Suppressor macrophage treated with lipopolysaccharide for 4 hours (primary cell): ENCODE measurements around the gene GALNT9.
"Not testable (repeated sequence)": the region's sequence is repeated elsewhere in the genome, so short reads cannot be mapped to it uniquely, and the experiment has no call there.

ENCODE experiments used
- DNase-seq: peaks from one replicate; pipeline ENCODE4 v3.0.0-alpha.2; 2020

Gene GALNT9

DNA sequence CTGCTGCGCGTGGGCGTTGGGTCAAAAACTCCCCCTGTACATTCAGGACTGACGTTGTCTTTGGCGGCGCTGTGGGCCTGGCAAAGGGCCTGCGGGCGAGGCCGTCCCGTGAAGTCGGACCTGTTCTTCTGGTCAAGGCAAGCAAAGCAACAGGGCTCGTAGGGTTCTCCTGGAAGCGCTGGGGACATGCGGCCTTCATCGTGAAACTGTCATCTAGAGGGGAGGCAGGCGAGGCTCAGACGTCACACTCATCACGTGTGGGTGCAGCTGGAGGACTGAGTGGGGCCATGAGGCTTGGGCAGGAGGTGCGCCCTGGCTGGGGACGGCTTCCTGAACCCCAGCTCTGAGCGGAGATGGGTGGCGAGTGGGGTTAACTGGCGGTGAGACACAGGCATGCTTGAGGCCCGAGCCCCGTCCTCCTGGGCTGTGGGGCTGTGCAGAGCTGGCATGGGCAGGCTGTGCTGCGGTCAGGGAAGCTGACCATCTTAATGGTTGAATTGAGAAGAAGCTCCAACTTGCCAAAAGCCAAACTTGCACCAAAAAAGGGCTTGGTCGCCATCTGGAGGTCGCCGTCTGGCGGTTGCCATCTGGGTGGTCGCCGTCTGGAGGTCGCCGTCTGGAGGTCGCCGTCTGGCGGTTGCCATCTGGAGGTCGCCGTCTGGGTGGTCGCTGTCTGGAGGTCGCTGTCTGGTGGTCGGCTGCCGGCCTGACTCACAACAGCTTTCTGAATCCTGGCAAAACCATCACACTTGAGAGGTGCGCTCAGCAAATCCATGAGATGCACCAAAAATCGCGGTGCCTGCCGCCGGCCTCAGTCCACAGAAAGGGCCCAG is 119.0 kb downstream of the GALNT9 start:
- no peak for DNase-seq

DNA sequence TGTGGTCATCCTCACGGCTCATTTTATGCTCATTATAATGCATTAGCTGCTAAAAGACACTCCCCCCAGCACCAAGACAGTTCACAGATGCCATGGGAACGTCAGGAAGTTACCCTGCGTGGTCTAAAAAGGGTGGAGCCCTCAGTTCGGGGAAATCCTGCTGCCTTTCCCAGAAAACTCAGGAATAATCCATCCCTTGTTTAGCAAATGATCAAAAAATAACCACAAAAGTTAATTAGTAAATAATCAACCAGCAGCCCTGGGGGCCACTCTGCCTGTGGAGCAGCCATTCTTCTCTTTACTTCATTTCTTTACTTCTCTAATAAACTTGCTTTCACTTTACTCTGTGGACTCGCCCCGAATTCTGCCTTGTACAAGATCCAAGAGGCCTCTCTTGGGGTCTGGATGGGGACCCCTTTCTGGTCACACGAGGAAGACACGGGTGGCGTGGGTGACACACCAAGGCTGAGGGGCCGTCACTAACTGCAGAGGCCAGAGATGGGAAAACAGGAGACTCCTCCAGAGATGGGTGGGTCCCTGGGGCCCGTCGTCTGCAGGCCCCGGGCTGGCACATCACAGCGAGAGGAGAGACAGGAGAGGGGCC is 119.7 kb downstream of the GALNT9 start:
- DNase-seq, result no peak

DNA sequence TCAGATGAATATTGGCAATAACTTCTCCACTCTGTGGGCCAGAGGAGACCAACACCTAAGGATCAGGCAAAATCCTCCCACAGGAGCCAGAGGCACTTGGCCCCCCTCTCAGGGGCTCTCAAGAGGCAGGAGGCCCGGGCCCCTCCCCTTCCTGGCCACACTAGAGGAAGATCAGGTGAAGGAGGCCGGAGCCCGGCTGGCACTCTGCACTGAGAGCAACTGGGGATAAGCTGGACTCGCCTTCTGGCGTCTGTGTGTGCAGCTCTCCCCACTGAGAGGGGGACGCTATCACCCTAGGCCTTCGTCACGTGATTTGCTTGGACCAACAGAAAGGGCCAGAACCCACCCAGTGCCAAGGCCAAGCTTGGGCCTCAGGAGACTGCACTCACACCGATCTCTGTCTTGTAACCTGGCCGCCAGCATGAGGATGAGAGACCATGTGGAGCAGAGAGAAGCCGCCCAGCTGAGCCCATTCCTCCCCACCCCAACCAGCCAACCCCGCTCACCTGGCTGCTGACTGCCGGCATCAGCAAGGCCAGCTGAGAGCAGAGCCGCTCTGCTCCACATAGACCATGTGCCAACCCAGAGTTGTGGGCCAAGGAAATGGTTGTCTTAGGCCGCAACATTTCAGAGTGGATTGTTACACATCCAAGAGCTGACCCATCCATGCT is 121.1 kb downstream of the GALNT9 start:
- no peak for DNase-seq

DNA sequence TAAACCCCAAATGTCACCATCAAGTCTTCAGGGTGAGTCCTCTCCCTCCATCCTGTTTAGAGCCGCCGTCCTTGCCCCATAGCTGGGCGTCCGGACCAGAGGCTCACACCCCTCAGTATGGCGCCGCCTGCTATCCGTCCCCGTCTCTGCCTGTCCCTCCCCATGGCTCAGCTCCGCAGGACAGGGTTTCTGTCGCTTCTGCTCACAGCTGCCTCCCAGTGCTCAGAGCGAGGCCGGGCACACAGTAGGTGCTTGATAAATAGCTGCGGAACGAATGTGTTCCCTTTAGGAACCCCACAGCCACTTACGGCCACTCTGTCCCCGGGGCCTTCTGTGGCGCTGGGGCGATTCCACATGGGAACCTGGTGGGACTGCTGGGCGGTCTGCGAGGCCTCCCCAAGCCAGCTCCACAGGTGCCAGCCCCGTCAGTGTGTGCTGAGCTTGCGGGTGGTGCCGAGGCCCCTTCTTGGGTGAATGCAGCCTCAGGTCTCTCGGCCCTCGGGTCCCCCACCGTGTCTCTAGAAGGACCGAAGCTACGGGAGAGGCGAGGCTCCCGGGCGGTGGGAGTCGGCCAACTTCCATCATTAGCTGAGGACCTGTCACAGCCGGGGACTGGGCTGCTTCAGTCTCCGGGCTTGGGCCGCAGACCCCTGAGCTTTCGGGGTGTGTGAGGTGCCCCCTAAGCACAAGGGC is 122.2 kb downstream of the GALNT9 start:
- no peak for DNase-seq

DNA sequence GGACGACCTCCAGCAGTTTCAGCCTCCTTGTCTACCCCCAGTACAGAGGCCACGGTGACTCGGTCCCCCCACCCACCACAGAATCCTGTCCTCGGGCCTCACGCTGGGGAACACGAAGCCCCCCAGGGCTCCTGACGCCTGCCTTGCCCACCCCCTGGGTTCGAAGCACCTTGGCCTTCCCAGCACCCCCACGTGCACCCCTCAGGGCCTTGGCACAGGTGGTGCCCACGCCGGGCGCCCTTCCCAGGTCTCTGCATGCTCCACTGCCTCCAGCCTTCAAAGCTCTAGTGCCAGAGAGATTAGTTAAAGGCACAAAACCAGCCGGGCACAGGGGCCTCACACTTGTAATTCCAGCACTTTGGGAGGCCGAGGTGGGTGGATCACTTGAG is 123.3 kb downstream of the GALNT9 start:
- DNase-seq, result no peak

DNA sequence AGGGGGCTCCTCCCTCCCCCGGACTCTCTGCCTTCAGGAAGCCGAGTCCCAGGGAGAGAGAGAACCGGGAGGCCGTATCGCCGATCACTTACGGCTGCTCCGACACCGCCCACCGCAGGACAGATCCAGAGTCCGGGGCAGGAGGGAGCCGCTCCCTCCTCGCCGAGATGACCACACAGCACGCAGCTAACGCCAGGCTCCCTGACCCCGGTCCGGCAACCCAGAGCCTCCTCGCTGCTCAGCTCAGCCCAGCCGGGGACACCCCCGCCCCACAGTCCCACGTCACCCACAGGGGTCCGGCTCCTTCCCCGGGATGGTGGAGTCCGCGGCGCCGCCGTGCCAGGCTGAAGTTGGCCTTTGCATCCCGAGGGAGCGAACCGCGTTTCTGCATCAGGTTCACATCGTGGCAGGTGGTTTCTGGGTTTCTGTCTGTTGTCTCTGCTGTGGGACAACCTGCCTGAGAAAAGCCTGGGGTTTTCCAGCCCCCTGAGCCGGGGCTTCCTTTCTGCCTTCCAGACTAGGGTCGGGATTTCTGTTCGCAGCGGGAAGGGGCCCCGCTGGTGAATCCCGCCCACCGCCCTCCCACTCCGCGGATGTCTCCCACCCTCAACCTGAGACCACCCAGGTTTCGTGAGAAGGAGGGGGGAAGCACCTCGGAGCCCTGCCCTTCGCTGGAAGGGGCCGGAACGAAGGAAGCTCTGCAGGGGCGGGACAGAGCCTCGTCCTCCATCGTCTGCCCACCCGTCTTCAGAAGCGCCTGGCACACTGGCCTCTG is 123.9 kb downstream of the GALNT9 start:
- DNase-seq, result no peak

DNA sequence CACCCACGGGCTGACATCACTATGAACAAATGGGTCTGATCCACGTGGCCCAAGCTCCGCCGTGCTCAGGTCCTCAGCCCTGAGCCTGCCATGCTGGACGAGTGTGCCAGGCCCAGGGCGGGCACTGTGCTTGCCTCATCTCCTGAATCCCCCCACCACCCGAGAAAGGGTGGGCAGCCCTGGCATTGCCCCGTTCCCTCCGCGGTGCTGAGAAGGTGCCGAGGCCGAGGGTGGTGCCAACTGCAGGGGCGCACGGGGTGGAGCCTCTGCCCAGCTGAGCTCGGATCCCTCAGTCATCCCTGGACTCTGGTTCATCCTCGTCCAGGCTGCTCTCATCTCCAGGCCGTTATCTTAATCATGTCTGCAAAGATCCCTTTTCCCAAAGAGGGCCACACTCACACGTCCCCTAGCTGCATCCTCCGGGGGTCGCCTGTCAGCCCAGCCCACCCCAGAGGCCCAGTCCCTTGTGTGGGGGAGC is 124.6 kb downstream of the GALNT9 start:
- no peak for DNase-seq

DNA sequence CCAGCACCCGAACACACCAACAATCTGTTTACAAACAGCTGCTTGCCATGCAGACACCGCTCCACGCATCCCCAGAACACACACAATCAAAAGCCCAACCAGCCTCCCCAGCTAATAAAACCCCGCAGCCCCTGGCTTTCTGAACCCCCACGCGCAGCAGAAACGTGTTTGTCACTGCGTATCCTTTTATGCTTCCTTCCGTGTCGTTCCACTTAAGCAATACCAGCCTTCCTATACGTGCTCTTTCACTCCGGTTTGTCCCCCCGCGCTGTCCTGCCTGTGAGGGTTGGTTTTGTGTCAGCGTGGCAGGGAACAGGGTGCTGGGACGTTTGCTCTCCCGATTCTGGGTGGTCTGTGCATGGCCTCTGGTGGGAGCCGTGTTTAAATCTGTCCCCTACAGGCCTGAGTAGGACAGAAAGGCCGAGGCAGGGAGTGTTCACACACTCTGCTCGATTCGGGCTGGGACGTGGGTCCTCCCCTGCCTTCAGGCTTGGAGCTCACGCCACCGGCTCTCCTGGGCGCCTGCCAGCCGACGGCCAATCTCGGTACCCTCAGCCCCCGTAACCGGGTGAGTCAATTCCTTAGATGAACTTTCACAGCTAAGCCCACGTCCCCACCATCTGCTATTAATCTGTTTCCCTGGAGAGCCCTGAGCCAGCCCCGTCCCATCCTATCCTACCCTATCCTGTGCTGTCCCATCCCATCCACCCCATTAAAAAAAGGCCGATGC is 125.2 kb downstream of the GALNT9 start:
- no peak for DNase-seq

DNA sequence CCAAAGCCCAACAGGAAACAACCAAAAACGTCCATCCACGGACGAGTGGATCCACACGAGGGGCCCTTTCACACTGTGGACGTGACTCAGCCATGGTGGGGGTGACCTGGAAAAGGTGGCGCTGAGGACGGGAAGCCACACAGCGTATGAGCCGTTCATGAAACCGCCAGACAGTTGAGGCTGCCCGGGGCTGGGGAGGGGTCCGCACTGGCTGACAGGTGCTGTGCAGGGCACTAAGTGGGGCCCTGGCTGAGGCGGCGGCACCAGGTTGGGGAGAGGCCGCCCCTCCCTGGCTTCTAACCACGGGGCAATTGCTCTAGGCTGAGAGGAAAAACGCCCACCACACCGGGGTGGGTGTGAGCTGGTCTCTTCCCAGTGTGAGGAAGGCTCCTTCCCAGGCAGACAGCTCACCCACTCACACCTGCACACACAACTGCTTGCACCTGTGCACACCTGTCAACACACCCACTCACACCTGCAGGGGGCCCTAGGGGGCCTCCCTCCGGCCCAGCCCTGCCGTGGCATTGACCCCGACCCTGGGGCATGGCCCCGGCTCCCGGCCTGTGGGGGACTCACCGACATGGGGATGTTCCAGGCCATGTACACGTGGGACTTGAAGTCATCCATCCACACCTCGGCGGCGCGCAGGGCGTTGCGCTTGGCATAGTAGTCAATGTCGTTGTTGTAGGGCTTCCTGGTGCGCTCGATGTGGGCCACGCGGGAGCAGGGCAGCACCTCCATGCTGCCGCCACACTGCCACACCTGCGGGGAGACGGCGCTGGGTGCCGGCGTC is 126.3 kb downstream of the GALNT9 start:
- no peak for DNase-seq

DNA sequence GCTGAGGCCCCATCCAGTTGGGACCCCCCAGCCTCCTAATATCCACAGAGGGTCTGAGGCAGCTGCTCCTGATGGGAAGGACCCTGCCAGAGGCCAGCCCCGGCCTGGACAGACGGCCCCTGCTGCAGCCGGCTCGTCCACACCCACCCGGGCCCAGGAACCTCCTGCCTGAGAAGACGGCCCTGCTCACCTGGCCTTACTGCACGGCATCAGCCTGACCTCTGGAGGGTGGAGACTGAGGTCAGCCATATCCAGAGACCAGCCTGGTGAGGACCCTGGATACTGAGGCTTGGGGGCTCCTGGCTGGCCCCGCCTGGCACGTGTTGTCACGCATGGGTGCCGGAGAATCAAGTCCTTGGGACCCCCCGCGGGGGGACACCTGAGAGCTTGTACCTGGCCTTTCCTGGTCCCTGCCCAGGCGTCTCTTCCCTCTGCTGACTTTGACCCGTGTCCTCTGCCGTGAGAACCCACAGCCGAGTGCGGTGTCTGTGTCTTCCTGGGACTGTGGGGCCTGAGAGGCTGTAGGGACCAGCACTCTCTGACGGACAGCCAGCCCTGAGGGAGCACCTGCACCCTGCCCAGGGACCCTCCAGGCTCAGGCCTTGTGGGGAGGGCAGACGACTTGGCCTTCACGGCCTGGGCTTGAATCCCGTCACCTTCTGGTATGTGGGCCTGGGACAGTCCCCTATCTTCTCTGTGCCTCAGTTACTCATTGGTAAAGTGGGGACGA is 127.8 kb downstream of the GALNT9 start:
- no peak for DNase-seq

DNA sequence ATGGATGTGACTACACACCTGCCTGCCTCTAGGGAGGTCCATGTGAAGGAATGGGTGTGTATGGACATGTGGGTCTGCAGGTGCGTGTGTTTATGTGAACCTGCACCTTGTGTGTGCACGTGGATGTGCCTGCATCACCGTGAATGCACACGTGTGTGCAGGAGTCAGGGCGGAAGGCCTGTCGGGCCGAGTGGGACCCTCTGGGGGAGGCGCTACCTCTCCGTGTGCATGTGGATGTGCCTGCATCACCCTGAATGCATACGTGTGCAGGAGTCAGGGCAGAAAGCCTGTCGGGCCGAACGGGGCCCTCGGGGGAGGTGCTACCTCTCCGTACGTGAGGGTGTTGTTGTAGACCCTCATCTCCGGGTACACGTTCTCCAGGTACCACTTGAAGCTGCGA is 128.6 kb downstream of the GALNT9 start:
- no peak for DNase-seq

DNA sequence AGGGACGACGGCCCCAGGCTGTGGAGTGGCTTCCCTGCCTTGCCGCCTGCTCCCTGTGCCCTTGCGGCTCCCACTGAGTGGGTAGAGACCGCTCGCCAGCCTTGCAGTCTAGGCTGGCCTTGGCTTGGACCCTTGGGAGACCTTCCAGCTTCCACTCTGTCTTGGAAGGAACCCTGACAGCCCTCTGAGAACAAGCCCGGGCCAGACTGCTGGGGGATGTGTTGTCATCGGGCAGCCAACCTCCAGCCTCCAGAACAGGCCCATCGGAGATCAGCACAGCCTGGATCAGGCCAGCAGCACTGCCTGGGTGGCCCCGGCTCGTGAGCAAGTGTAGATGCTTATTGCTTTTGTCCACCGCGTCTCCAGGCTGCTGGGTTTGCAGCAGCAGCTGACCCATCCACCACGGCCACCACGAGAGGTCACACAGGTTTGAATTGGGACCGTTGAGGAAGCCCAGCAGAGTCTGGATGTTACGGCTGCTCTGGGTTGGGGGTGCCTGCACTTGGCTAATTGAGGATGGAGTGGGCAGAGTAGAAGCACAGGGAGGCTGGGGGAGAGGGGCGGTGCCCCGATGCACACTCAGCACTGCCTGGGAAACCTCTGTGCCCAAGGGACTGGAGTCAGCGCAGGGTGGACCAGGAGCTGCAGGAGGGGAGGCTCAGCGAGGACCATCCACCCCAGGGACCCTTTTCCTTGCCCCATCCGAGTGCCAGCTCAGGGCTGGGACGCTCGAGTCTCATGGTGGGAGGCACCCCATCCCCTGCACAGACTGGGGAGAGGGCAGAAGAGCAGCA is 129.7 kb downstream of the GALNT9 start:
- DNase-seq, result no peak

DNA sequence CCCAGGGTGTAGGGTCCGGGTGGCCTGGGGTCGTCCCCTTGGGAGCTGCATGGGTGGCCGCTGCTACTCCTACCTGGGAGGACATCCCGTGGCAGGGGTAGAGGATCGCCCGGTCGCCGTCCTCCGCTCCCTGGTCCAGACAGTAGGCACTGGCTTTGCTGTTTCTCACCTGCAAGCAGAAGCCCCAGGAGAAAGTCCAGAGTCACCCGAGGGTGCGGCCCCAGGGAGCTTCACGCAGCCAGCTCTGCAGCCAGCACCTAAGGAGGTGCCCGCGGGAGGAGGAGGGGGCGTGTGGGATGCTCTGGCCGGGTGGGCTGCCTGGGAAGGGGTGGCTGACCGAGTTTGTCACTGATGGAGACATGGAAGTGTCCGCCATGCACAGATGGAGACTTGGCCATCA is 130.3 kb downstream of the GALNT9 start:
- no peak for DNase-seq

DNA sequence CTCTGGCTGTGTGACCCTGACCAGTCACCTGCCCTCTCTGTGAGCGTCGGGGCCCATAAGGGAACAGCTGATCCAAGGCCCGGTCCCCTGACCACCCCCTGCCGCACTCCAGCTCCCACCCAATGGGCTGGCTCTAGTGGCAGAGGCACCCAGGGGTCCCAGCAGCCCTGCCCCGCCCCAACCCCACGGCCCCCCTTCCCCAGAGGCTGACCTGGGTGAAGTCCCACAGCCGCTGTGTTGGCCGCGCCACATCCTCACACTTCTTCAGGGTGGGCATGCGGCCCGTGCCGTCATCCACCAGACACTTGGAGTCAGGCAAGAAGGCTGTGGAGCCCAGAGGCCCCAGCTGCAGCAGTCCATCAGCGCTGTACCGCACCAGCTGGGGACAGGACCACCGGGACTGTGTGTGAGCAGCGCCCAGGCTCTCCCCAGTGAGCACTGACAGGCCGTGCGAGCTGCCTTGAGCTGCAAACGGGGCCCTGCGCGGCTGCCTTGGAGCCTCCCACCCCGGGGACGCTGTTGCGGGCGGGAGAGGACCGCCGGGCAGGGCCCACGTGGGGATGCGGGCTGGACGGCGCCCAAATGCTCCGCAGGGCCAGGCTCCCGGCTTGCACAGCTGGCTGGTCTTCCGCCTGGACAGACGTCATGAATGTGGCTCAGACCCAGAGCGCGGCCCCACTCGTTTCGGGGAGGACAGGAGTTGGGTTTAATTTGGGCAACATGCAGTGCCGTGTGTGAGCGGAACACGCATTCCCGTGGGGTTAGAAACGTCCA is 131.6 kb downstream of the GALNT9 start:
- no peak for DNase-seq

DNA sequence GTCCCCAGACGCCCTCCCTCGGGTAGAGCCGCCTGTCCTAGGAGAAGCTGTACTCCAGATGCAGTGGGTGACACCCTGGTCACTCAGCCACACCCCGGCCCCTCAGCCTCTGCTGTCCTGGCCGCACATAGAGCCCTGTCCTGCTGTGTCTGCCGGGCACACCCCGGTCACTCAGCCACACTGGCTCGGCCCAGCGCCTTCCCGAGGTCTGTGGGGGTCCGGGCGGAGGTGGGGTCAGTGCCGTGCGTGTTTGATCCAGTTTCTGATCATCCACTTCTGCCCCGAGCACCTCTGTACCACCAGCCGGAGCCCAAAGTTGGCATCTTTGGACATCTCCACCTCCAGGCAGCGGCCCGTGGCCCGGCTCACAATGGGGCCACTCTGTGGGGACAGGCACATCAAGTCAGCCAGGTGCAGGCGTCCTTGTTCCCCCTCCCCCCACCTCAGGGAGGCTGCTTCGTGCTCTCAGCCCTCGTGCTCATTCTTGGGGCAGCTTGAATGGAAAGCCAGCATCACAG is 132.5 kb downstream of the GALNT9 start:
- DNase-seq, result no peak

DNA sequence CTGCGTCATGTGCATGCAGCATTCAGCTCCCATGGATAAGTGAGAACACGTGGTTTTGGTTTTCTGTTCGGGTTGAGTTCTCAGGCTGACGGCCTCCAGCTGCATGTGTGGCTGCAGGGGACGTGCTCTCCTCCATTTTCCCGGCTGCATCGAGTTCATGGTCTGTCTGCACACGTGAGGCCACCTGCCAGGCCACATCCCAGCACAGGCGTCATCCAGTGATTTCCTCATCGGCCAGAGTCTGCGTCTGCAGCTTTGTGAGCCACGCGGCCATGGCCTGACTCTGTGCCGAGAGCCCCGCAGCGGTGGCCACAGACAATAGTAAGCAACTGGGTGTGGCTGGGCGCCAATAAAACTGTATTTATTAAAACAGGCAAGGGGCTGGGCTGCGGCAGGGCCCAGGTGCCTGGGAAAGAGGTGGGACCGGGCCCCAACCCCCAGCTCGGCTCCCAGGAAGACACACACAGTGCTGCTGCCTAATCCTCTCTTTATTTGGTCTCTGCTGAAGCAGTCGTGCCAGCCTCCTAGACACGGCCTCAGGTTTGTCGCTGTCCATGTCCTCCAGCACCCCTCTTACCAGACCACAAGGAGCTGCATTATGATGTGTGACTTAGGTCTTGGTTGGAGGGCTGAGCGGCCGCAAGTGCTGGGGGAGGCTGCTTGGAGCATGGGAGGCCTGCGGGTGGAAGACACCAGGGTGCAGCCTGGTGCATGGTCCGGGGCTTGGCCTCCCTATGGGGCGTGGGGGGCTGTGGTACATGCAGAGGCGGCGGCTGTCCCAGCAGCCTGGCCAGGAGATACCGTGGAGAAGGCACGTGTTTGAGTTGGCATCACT is 133.1 kb downstream of the GALNT9 start:
- DNase-seq, result no peak

DNA sequence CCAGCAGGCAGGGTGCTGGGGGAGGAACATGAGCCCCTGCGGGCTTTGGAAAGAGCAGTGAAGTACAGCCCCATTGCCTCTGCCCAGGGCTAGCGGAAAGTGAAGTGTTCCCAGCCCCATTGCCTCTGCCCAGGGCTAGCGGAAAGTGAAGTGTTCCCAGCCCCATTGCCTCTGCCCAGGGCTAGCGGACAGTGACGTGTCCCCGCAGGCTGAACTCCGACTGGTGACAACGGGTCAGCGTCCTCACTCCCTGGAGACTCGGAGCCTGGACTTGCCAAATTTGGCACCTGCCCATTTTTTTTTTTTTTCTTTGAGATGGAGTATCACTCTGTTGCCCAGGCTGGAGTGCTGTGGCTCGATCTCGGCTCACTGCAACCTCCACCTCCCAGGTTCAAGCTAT is 134.1 kb downstream of the GALNT9 start:
- DNase-seq, result not testable (repeated sequence)
